Muscle of leg (tissue), 11 donors: ENCODE measurements around the gene CORO6. TPM values are rescaled to one million over a fixed set of nuclear protein-coding genes. Genes with fewer than 3 reads are reported as not detected.

Source experiments
- DNase-seq: peaks from one replicate; pipeline ENCODE4 v3.0.0; 2013
- H3K27ac ChIP-seq: one replicate; pipeline ENCODE4 v1.5.1; 2013; ENCODE audit warnings: mild to moderate bottlenecking, low read length, control low read depth
- H3K27me3 ChIP-seq: one replicate; pipeline ENCODE4 v1.6.1; 2013; ENCODE audit warnings: low read length; ENCODE audit not compliant: control insufficient read depth, insufficient read depth
- H3K36me3 ChIP-seq: one replicate; pipeline ENCODE4 v1.6.1; 2013; ENCODE audit warnings: low read length; ENCODE audit not compliant: control insufficient read depth, insufficient read depth
- H3K4me1 ChIP-seq: one replicate; pipeline ENCODE4 v1.6.1; 2013; ENCODE audit warnings: low read length; ENCODE audit not compliant: control insufficient read depth, insufficient read depth
- H3K4me3 ChIP-seq: one replicate; pipeline ENCODE4 v1.5.1; 2013; ENCODE audit warnings: low read length, control low read depth
- H3K9me3 ChIP-seq: replicated peaks from 2 replicates; pipeline ENCODE4 v1.6.1; 2013; ENCODE audit warnings: low read depth, low read length; ENCODE audit not compliant: control insufficient read depth
- WGBS: methylation state at CpG from one replicate; pipeline ENCODE4 v1.1.5; 2013; ENCODE audit warnings: missing lambda C conversion rate; ENCODE audit not compliant: insufficient coverage; 5-methylcytosine and 5-hydroxymethylcytosine counted together
- polyA plus RNA-seq, 8 donors: library from polyadenylated mRNA; unstranded; fragments of 120-200 nt; gene quantifications; one replicate each; pipeline versions ENCODE4 v1.2.1 to v1.2.3, GENCODE V29; 2013; ENCODE audit warnings: inconsistent platforms in 1 of 8, low replicate concordance in 1 of 8; ENCODE audit not compliant: insufficient read length in 8 of 8, insufficient read depth in 1 of 8
- total RNA-seq: library from RNA; stranded (reverse); fragments of 120-200 nt; gene quantifications from one replicate; pipeline ENCODE4 v1.2.4, GENCODE V29; 2013

The CORO6 gene
- total and polyA plus RNA-seq, 9 donors: 43.8 to 100.0 (median 78.6) TPM

GRCh38 chr17:29572691-29573557, 49.8 kb downstream of the CORO6 start:
- Histone ChIP-seq H3K4me1 (peaks cover 46% of the 10 kb centered on the region), H3K36me3 (peaks cover 67% of the 10 kb centered on the region), H3K4me3 (peak overlapping the region; percentile 15), H3K27ac (peak overlapping the region; percentile 55), H3K27me3 (no peaks in the 10 kb centered on the region), H3K9me3 (no peaks in the 10 kb centered on the region)
- peak; percentile 83 for DNase-seq
- WGBS: 6% methylated on average over 38 of the region's 62 CpGs

GRCh38 chr17:29571883-29572681, 50.6 kb downstream of the CORO6 start:
- peak overlapping the region; percentile 35 for H3K27ac ChIP-seq
- peak; percentile 19 for DNase-seq
- 29% methylated on average over 22 of the region's 30 CpGs for WGBS

DNA sequence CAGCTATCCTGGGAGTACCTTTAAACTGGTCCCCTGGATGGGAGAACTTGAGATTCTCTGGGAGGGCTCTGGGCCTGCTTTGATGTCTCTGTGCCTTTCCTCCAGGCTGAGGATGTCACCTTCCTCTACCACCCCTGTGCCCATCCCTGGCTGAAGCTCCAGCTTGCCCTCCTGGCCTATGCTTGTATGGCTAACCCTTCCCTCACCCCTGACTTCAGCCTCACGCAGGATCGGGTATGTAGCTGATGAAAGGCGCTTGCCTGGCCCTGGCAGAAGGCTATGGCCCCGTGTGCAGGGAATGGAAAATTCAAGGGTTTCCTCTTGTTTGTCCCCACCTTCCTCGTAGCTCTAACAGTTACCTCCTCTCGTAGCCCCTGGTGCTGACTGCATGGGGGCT, 51.2 kb downstream of the CORO6 start:
- H3K4me1 ChIP-seq: peaks cover 39% of the 10 kb centered on the region
- WGBS: no CpG with 5 or more reads among the region's 6 CpGs
- no peak overlapping the region for H3K4me3 ChIP-seq
- H3K36me3 ChIP-seq: peaks cover 52% of the 10 kb centered on the region
- H3K27me3 ChIP-seq: peaks cover 6% of the 10 kb centered on the region
- H3K9me3 ChIP-seq: no peaks in the 10 kb centered on the region
- peak overlapping the region; percentile 13 for H3K27ac ChIP-seq
- peak; percentile 10 for DNase-seq

More at GRCh38 chr17:29571883-29572681, 50.6 kb downstream of the CORO6 start:
- Histone ChIP-seq H3K27me3 (peaks cover 4% of the 10 kb centered on the region), H3K4me1 (peaks cover 43% of the 10 kb centered on the region), H3K9me3 (no peaks in the 10 kb centered on the region), H3K4me3 (peak overlapping the region; percentile 15), H3K36me3 (peaks cover 58% of the 10 kb centered on the region)

DNA sequence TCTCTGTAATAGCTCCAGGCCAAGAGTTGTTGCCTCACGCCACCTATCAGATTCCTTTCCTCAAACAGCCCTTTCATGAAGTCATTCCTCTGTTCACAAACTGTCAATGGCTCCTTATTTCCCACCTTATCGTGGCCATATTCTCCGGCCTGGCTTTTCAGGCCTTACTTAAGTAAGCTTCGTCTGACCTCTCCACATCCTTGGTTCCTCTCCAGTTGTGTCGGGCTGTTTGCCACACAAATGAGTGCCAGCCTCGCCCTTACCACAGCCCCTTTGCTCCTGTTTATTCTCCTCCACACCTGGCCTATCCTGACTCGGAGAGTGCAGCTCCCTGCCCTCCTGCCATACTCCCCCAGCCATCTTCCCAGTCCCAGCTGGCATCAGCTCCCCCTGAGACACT, 52.2 kb downstream of the CORO6 start:
- Histone ChIP-seq H3K4me3 (no peak overlapping the region), H3K4me1 (peaks cover 49% of the 10 kb centered on the region), H3K27ac (no peak overlapping the region), H3K9me3 (no peaks in the 10 kb centered on the region), H3K27me3 (peaks cover 16% of the 10 kb centered on the region), H3K36me3 (peaks cover 43% of the 10 kb centered on the region)
- 88% methylated on average over 7 of the region's 7 CpGs for WGBS
- no peak for DNase-seq

- Histone ChIP-seq H3K27ac (peak overlapping the region; percentile 83), H3K9me3 (no peaks in the 10 kb centered on the region), H3K4me1 (peaks cover 51% of the 10 kb centered on the region), H3K36me3 (peaks cover 31% of the 10 kb centered on the region), H3K27me3 (peaks cover 25% of the 10 kb centered on the region), H3K4me3 (peak overlapping the region; percentile 90)
- peak; percentile 29 for DNase-seq
- 34% methylated on average over 8 of the region's 14 CpGs for WGBS
Measured at GRCh38 chr17:29569245-29569950, 53.3 kb downstream of the CORO6 start.

- peaks cover 25% of the 10 kb centered on the region for H3K27me3 ChIP-seq
- peak within 1 kb of the TSS; percentile 87 for H3K27ac ChIP-seq
- H3K36me3 ChIP-seq: peaks cover 24% of the 10 kb centered on the region
- WGBS: under 1% methylated on average over 50 of the region's 85 CpGs
- peak; percentile 95 for DNase-seq
- peak within 1 kb of the TSS; percentile 90 for H3K4me3 ChIP-seq
- peaks cover 54% of the 10 kb centered on the region for H3K4me1 ChIP-seq
- H3K9me3 ChIP-seq: no peaks in the 10 kb centered on the region
Measured at GRCh38 chr17:29568331-29569244, 54.1 kb downstream of the CORO6 start, which contains the start of gene TP53I13. Gene TP53I13 (plus strand): TSS chr17:29568701. CDS start chr17:29568759, 58 bp downstream.

DNA sequence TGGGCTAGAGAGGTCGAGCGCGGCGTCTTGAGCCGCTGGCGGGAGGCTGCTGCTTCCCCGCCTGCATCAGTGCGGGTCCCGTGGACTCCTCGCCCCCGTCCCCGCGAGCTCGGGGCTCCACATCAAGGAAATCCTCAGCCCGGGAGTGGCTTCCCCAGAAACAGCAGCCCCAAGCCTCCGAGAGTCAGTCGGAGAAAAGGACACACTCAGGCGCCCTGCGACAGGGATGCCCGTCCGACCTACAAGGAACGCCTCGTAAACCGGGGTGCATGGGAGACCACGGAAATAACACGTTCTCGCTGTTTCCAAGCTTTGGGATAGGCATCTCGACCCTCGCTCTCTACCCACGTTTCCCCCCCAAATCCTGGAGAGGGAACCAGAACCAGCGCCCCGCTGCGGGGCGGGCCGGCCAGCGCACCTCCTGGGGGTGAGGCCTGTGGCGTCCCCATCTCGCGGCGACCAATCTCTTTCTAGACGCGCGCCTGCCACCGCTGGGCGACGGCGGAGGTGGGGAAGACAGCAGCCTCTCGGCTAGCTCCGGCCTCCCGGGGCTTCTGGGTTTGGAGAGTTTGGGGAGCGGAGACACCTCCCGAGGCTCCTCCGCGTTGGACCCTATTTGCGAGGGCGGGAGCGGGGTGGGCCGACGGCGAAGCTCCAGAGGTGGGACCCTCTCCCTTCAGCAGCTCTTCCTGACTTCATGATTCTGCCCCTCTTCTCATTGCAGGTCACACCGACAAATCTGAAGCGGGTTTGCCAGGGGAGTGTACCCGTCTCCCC, 55.0 kb downstream of the CORO6 start:
- peak overlapping the region; percentile 90 for H3K4me3 ChIP-seq
- H3K36me3 ChIP-seq: peaks cover 20% of the 10 kb centered on the region
- under 1% methylated on average over 48 of the region's 63 CpGs for WGBS
- peaks cover 25% of the 10 kb centered on the region for H3K27me3 ChIP-seq
- H3K4me1 ChIP-seq: peaks cover 47% of the 10 kb centered on the region
- DNase-seq: peak; percentile 53
- H3K27ac ChIP-seq: peak overlapping the region; percentile 87
- H3K9me3 ChIP-seq: no peaks in the 10 kb centered on the region

GRCh38 chr17:29567304-29567553, 55.5 kb downstream of the CORO6 start:
- peaks cover 19% of the 10 kb centered on the region for H3K36me3 ChIP-seq
- H3K9me3 ChIP-seq: no peaks in the 10 kb centered on the region
- peaks cover 45% of the 10 kb centered on the region for H3K4me1 ChIP-seq
- peaks cover 25% of the 10 kb centered on the region for H3K27me3 ChIP-seq
- H3K27ac ChIP-seq: no peak overlapping the region
- DNase-seq: no peak
- peak overlapping the region; percentile 90 for H3K4me3 ChIP-seq
- WGBS: under 1% methylated on average over 27 of the region's 27 CpGs
